Astrocyte of the spinal cord (primary cell): ENCODE data around the gene BMERB1.
"Not testable (repeated sequence)": the region's sequence is repeated elsewhere in the genome, so short reads cannot be mapped to it uniquely, and the experiment has no call there.

Experiments used
- DNase-seq: peaks from one replicate; pipeline ENCODE4 v3.0.0; 2011; ENCODE audit warnings: low read depth, low spot score
- H3K4me3 ChIP-seq: 2 replicates; pipeline ENCODE4 v1.5.1; 2011; ENCODE audit warnings: low read depth, mild to moderate bottlenecking, low read length, moderate library complexity
- CTCF ChIP-seq: IDR thresholded peaks from 2 replicates; pipeline ENCODE4 v1.5.1; 2012; ENCODE audit warnings: low read depth, mild to moderate bottlenecking, low read length, inconsistent platforms
- in situ Hi-C: cut with HindIII; loops from 2 replicates; pipeline ENCODE4 v1.10.0; 2017; ENCODE audit warnings: low sequenced_read_pairs

BMERB1 gene

DNA sequence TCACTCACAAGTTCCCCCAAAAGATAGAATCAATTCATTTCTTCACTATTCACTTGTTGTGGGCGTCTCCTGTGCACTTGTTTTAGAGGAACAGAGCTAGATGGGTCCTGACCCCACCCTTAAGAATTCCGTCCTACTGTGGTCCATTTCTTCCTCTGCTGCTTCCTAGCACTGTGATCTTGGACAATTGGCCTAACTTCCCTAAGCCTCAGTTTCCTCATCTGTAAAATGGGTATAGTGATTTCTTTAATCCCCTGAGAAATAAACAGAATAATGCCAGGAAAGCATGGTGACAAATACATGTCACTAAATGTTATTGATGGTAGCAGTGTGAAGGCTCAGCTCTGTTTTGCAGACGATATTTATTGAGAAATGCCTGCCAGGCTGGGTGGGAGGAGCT, 9.9 kb downstream of the BMERB1 start:
- in situ Hi-C loops = no loop called here
- no peak for TF ChIP-seq CTCF
- no peak for DNase-seq
- no peak overlapping the region for H3K4me3 ChIP-seq

GRCh38 chr16:15445450-15445849, 11.1 kb downstream of the BMERB1 start:
- H3K4me3 ChIP-seq = no peak overlapping the region
- no peak for TF ChIP-seq CTCF
- no peak for DNase-seq
- in situ Hi-C loops = no loop called here

DNA sequence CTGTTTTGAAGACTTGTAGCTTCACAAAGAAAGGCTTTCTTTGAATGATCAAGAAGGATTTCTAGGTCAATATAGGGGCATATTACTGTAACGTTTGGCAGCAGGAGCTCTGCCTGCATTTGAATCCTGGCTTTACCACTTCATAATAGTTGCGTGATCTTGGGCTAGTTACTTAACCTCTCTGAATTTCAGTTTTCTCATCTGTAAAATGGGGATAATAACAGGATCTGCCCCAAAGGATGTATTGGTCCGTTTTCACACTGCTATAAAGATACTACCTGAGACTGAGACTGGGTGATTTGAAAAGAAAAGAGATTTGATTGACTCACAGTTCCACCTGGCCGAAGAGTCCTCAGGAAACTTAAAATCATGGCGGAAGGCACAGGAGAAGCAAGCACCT, 12.5 kb downstream of the BMERB1 start:
- in situ Hi-C loops = no loop called here
- DNase-seq = no peak
- H3K4me3 ChIP-seq = no peak overlapping the region
- no peak for TF ChIP-seq CTCF

GRCh38 chr16:15450624-15451023, 16.2 kb downstream of the BMERB1 start:
- in situ Hi-C loops = no loop called here

GRCh38 chr16:15451098-15451731, 16.8 kb downstream of the BMERB1 start:
- in situ Hi-C loops = no loop called here
- TF ChIP-seq CTCF = no peak
- H3K4me3 ChIP-seq = no peak overlapping the region
- DNase-seq = no peak

More at GRCh38 chr16:15450624-15451023, 16.2 kb downstream of the BMERB1 start:
- no peak for TF ChIP-seq CTCF
- no peak overlapping the region for H3K4me3 ChIP-seq
- DNase-seq = no peak

GRCh38 chr16:15452246-15452855, 18.0 kb downstream of the BMERB1 start:
- H3K4me3 ChIP-seq = no peak overlapping the region
- TF ChIP-seq CTCF = no peak
- no peak for DNase-seq
- in situ Hi-C loops = no loop called here

DNA sequence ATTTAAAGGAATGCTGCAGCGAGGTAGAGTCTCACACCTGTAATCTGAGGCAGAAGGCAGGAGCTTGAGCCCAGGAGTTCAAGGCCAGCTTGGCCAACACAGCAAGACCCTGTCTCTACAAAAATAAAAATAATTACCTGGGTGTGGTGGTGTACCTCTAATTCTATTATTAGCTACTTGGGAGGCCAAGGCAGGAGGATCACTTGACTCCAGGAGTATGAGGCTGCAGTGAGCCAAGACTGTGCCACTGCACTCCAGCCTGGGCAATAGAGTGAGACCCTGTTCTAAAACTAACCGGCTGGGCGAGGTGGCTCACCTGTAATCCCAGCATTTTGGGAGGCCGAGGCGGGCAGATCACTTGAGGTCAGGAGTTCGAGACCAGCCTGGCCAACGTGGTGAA, 18.9 kb downstream of the BMERB1 start:
- in situ Hi-C loops, H3K4me3 ChIP-seq, DNase-seq: not testable (repeated sequence)

GRCh38 chr16:15454933-15455332, 20.5 kb downstream of the BMERB1 start:
- DNase-seq, in situ Hi-C loops: not testable (repeated sequence)

More at GRCh38 chr16:15454933-15455332, 20.5 kb downstream of the BMERB1 start:
- not testable (repeated sequence) for H3K4me3 ChIP-seq
